GM12875 (cell line): ENCODE results near the gene TBL1X.

ENCODE experiments used
- H3K4me3 ChIP-seq: one replicate; pipeline ENCODE4 v1.5.1; 2011; ENCODE audit warnings: low read depth, low read length, control low read depth
- TF ChIP-seq, protein P1 (sequence below): IDR thresholded peaks from 2 replicates; pipeline ENCODE4 v1.5.1; 2011; ENCODE audit warnings: low read depth, mild to moderate bottlenecking, control low read depth, inconsistent platforms, low read length, moderate library complexity, borderline replicate concordance; ENCODE audit not compliant: insufficient read depth

Gene TBL1X

DNA sequence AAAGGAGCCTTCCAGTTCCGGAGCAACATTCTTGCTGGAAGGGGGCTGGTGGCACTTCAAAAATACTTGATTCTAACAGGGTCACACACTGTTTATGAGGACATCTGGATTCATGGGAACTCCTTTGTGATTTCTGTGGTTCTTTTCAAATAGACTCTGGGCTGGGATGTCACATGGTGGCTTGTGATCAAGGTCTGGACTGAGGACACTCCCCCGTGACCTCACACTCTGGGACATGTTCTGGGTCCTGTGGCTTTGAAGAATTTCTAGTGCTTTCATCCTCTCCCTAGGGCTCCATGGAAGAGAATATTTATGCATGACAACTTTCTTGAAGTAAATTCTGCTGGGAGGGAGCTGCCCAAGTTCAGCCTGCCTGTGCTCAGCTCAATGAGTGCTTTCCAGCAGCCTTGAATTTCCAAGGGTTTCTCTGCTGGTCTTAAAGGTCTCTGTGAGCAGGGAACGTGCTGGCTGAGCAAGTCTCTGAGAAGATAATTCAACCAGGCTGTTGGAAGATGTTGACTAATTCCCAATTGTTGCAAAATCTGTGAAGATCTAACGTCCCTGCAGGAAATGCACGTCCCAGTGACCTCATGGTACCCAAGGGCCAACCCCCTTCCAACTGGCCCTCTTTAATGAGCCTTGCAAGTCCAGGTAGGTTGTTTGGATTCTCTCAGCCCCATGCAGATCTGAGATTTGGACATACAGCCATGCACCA is 264.5 kb downstream of the TBL1X start:
- H3K4me3 ChIP-seq, result no peak overlapping the region
- TF ChIP-seq, protein P1, sequence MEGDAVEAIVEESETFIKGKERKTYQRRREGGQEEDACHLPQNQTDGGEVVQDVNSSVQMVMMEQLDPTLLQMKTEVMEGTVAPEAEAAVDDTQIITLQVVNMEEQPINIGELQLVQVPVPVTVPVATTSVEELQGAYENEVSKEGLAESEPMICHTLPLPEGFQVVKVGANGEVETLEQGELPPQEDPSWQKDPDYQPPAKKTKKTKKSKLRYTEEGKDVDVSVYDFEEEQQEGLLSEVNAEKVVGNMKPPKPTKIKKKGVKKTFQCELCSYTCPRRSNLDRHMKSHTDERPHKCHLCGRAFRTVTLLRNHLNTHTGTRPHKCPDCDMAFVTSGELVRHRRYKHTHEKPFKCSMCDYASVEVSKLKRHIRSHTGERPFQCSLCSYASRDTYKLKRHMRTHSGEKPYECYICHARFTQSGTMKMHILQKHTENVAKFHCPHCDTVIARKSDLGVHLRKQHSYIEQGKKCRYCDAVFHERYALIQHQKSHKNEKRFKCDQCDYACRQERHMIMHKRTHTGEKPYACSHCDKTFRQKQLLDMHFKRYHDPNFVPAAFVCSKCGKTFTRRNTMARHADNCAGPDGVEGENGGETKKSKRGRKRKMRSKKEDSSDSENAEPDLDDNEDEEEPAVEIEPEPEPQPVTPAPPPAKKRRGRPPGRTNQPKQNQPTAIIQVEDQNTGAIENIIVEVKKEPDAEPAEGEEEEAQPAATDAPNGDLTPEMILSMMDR, result no peak

DNA sequence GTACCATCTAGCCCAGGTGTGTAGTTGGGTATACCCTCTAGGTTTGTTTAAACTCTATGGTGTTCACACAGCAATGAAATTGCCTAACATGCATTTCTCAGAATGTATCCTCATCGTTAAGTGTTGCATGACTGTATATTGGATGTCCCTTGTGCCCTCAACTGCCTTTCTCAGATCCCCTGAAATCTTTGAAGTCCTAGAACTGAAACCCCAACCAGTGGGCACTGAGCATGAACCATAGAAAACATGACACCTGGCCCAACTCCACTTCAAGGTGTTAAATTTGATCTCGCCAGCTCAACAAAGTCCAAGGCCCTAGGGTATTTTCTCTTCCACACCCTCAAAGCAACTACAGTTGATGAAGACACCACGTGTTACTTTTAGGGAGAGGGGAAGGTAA is 265.2 kb downstream of the TBL1X start:
- TF ChIP-seq, protein P1, result no peak
- no peak overlapping the region for H3K4me3 ChIP-seq

DNA sequence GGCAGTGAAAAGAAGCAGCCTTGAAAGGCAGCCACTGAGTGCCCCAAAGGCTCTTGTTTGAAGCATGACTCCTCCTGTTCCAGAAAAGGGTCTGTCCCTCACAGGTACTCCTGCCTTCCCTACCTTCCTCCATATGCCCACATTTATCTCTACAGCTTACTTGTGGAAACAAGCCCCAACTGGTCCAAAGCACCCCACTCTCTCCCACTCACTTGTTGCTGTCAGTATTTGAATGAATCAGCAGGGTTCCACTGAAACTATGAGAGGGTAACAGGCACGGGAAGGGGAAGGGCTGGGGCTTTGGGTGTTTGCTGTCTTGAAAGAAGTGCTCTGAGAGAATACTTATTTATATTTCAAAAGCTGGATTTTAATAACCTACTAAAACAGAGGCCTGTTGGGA is 265.9 kb downstream of the TBL1X start:
- TF ChIP-seq, protein P1, result no peak
- H3K4me3 ChIP-seq, result no peak overlapping the region

DNA sequence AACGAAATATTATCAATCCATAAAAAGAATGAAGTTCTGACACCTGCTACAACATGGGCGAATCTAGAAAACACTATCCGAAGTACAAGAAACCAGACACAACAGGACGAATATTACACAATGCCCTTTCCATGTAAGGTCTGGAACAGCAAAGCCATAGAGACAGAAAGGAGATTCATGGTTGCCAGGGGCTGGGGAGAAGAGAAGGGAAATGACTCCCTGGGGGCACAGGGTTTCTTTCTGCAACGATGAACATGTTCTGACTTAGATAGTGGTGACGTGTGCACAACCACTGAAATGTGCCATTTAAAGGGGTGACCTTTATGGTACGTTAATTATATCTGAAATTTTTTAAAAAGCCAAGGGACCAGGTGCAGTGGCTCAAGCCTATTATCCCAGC is 272.5 kb downstream of the TBL1X start:
- no peak overlapping the region for H3K4me3 ChIP-seq
- TF ChIP-seq, protein P1, result no peak

DNA sequence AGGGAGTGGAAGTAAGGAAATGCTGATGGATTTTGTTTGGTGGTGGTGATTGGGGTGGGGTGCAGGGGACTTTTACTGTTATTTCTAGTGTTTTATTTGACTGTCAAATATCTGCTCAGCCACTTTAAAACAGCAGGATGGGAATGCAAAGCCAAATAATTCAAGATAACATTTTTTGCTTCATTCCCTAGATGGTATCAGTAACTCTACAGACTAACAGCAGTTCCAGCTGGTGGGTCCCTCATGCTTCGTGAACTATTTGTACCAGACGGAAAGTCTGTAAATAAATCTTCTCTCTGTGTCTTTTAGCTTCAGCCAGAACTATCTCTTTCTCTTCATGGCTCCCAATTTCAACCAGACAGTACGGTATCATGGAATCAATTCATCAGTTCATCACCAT is 273.3 kb downstream of the TBL1X start:
- TF ChIP-seq, protein P1, result no peak
- H3K4me3 ChIP-seq, result no peak overlapping the region

DNA sequence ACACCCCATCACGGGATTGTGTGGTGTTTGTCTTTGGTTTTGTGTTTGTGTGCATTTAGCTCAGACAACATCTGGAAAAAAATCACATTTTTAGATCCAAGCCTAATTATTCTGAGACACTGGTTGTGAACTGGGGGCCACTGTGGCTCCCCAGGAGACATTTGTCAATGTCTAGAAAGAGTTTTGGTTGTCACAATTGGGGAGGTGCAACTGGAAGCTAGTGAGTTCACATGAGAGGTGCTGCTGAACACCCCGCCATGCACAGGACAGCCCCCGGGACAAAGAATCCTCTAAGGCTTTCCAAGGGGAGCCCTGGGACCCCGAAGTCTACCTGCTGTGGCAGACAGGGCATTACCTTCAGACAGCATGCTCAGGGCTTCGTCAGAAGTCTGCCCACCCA is 274.3 kb downstream of the TBL1X start:
- H3K4me3 ChIP-seq, result no peak overlapping the region
- TF ChIP-seq, protein P1, result no peak

DNA sequence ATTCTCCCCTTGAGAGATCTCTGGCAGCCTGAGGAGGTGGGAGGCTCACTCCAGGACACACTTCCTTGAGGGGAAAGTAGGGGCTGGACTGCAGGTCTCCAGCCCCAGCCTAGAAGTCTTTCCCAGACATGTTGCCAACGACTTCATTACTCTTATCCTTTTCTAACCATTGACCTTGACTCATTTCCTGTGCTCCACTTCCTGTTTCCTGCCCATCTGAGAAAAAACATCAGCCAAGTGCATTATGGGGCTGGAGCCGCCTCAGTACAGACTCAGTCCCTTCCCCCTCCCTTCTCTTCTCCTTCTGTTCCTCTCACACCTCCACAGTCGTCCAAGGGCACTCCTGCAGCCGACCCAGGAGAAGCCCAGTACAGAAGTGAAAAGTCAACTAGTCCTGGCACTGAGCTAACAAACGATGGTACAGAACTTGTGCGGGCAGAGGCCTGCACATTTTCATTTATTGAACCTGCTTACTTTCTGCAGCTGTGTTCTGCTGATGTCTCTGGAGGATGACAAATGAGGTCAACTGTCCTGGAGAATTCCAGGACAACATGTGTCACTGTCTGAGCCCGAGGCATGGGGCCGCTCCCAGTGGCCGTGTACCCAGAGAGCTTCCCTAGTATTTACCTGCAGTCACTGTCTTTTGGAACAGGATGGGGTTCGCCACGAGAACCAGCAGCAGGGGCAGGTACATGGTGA is 280.7 kb downstream of the TBL1X start:
- TF ChIP-seq, protein P1, result no peak
- no peak overlapping the region for H3K4me3 ChIP-seq
